ENCODE measurements around the gene CIDEA.

The CIDEA gene

DNA sequence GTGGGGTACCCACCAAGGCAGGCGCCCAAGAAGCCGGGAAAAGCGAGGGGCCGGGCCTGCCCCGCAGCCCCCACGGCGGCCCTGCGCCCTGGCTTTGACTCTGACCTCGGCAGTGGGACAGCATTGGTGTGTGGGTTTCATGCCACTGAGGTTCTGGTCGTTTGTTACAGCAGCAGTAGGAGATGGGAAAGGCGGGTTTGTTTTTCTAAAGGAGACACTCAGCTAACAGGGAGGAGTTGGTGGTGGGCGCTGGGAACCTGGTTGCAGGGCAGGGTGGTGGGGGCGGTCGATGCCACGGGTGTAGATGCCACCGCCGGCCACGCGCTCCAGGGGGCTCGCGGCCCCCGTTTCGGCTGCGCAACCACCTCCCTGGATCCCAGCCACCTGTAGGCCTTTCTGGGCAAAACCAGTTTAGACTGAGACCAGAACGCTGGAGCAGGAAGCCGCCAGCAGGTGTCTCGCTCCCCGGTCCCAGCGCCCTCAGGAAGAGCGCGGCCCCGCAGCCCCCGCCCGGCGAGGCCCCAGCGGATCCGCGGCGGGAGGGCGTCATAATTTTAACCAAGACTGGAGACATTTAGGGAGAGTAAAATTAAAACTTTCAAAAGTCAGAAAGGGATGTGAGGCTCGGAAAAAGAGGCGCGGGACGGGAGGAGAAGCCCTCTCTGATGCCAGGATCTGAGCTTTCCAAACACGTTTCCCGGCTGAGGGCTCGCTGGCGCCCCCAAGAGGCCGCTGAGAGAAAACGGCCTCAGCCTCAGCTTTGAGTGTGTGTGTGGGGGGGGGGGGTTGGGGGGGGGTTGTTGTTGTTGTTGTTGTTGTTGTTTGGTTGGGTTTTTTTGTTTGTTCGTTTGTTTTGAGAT, 17.4 kb downstream of the CIDEA start:
- in situ Hi-C loops (cut with MboI; ENCODE audit: low sequenced_read_pairs), result no loop called here

DNA sequence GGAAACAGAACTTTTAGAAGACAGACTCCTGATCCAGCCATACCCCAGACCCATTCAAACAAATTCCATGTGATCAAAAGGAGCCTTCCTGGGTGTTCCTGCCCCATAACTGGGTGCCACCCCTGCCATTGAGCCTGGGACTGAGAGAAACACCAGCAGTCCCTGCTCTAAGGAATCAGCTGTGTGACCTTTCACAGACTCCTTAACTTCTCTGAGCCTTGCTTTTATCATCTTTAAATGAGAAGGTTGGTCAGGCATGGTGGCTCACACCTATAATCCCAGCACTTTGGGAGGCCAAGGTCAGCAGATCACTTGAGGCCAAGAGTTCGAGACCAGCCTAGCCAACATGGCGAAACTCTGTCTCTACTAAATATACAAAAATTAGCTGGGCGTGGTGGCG, 20.6 kb downstream of the CIDEA start:
- in situ Hi-C loops (cut with MboI; ENCODE audit: low sequenced_read_pairs), result no loop called here

DNA sequence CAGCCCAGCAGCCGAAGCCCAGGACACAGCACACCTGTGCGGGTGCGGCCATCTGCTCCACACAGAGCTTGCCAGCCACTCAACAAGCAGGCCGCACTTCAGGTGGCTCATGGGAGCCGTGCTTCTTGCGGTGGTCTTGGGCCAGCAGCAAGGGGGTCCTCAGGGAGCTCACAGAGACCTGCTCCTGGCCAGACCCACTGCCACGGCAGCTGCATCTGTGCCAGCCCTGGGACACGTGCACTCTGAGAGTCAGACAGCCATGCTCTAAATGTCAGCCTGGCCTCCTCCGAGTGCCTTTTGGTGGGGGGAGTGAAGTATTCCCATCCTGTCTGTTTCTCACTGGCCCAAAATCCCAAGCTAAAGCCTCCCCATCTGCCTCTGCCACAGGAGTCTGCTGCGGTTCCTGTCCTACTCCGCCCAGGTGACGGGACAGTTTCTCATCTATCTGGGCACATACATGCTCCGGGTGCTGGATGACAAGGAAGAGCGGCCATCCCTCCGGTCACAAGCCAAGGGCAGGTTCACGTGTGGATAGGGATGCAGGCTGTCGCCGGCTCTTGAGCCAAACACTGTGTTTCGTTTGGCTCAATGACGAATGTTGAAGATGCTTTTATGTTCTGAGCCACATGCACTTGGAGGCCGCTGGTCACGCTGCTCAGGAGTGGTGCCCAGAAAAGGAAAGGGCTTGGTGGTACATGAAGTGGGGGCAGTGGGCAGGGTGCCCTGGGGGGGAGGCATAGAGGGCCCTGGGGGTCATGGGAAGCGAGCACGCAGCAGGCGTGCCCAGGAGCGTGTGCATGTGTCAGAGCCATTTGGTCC, 22.8 kb downstream of the CIDEA start:
- in situ Hi-C loops (cut with MboI; ENCODE audit: low sequenced_read_pairs), result no loop called here

DNA sequence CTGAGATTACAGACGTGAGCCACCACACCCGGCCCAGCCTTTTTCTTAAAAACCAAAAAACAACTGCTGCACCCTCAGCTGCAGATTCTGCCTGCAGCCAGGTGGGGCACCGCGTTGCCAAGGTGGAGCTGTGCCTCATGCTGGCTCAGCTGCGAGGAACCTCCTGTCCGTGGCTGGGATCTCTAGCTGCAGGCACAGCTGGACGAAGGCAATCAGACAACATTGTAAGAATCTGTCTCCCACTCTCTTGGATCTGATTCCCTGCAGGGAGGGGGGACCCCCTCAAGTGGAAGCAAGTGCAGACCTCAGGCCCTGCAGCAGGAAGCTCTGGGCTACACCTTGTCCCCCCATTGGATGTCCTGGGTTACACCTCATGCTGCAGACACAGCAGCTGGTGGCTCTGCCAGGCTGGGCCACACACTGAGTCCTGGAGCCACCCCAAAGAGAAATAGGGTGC, 24.1 kb downstream of the CIDEA start:
- in situ Hi-C loops (cut with MboI; ENCODE audit: low sequenced_read_pairs), result no loop called here

DNA sequence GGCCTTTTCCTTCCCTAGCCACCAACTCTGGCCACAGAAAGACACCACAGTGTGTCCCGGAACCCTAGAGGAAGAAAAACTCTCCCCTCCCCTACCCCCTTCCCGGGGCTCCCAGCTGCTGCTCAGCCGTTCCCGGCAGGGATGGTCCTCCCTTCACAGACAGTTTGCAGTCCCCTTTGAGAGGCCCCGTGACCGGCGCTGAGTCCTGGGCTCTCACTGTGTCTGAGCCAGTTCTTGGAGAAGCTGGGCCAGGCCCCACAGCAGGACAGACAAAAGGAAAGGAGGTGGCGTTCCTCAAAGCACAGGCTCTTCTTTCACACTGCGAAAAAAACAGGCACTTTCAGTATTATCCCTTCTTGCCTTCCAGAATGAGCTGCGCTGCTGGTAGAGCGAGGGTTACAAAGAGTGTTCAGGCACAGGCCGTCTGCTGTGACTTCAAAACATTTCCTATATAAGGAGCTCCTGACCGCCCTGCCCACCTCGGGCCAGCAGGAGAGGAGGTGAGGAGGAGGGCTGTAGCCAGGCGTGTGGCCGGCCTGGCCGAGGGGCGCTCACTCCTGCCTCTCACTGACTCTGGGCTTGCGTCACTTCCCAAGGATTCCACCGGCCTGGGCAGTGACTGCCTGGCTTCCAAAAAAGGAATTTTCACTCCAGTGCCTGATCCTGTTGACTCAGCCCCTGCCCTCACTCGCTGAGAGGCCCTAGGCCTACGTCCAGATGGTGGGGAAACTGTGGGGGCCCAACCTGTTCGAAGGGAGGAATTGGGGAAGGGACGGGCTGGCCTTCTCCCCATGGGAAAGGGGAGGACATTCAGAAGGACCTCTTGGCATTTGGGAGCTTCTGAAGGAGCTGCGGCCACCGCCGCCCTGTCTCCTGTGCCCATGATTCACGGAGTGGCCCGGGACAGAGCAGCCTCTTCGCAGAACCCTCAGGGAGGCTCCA, 24.9 kb downstream of the CIDEA start:
- in situ Hi-C loops (cut with MboI; ENCODE audit: low sequenced_read_pairs), result no loop called here

DNA sequence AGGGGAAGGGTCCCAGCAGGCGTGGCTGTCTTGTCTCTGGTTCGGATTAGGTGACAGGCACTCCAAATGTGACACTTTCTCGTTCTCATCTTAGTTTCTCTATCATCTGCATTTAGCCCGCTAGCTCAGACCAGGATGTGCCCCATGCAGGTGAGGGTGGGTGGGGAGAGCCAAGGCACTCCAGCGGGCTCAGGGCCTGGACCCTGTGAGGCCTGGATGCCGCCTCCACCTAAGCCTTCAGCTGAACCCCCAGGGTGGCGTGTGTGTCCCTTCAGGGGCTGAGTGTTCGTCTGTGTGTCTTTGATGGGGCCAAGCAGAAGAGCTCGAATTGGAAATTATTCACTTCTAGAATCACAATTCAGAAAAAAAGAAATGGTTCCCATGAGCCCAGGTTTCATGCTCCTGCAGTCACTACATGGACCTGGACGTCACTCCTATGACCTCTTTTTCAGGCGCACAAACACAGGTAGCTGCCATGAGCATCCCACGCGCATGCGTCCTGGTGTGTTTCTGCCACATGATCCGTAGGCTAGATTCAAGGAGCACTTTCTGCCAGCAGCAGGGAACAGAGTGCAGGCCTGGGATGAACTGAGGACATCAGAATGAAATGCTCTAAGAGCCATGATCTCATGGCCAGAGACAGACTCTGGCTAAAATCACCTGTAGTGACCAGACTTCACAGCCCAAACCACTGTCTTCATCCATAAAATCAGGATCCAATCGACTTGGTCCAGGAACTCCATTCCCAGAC, 25.8 kb downstream of the CIDEA start:
- in situ Hi-C loops (cut with MboI; ENCODE audit: low sequenced_read_pairs), result no loop called here

DNA sequence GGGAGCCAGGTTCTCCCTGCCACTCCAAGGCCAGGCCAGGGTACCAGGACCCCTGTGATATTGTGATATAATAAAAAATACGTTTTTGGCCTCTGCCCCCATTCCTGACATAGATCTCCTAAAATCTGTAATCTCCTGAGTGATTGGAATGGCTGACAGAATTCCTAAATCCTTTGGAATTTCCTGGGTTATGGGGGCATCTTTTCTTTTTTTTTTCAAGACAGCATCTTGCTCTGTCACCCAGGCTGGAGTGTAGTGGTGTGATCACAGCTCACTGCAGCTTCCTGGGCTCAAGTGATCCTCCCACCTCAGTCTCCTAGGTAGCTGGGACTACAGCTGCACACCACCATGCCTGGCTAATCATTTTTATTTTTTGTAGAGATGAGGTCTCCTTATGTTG, 27.7 kb downstream of the CIDEA start:
- in situ Hi-C loops (cut with MboI; ENCODE audit: low sequenced_read_pairs), result no loop called here

DNA sequence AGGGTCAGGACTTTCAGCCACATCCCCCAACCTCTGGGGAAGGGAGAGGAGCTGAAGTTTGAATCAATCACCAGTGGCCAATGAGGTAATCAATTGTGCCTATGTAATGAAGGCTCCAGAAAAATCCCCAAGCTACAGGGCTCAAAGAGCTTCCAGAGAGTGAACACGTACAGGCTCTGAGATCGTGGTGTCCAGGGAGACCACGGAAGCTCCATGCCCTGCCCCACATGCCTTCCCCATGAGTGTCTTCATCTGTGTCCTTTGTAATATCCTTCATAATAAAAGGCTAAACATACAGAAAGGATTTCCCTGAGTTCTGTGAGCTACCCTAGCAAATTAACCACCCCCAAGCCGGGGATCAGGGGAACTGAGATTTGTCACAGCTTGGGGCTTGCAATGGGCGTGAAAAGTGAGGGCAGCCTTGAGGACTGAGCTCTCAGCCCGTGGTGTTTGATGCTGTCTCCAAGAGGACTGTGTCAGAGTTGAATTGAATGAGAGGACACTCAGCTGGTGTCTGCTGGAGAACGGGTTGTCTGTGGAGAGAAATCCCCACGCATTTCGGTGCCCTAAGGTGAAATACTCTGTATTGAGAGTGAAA, 28.4 kb downstream of the CIDEA start:
- in situ Hi-C loops (cut with MboI; ENCODE audit: low sequenced_read_pairs), result no loop called here

DNA sequence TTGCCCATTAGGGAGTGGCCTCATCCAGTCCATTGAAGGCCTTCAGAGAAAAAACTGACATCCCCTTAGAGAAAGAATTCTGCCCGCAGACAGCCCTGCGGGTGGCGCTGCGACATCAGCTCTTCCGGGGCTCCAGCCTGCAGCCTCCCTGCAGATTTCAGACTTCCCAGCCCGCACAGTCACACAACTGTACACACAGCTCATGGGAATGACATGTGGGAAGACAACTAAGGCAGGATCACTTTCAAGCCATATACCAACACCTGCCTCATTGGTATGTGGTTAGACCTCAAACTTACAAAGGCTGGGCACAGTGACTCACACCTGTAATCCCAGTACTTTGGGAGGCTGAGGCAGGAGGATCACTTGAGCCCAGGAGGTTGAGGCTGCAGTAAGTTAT, 29.1 kb downstream of the CIDEA start:
- in situ Hi-C loops (cut with MboI; ENCODE audit: low sequenced_read_pairs), result no loop called here

DNA sequence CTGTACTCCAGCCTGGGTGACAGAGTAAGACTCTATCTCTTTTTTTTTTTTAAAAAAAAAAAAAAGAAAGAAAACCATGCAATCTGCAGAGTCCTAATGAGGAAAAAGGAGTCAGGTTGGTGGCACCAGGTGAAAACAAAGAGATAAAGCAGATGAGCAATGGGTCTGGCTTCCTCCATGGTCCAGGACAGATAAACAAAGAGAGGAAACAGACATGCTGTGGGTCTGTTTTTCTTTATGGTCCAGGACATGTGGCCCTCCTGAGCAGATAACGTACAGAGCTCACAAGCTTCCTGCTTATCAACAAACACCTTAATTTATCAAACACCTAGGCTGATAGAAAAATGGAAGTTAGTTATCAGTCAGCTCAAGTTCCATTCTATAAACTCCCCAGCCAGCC, 29.5 kb downstream of the CIDEA start:
- in situ Hi-C loops (cut with MboI; ENCODE audit: low sequenced_read_pairs), result no loop called here

DNA sequence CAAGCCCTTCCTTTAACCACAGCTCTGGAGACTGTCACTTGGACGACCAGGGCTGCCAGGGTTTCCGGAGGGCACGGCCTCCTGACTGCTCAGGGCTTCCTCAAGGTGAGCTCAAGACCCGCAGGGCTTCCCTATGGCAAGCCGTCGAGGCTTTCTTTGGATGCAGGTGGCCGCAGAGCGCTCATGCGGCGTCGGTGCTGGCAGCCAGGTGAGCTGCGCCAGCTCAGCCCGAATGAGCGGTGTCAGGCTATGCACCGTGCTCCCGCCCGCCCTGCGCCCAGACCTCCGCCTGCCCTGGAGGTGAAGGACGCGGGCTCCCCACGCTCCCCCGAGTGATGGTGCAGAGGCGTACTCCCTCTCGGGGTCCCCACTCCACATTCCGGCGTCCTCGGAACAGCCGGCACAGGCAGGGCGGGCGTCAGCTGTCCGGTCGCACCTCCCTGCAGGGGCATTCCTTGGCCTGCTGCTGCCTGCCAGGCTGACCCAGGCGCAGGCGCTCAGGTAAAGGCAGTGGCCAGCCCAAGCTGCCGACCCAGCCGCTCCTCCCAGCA, 33.0 kb downstream of the CIDEA start:
- in situ Hi-C loops (cut with MboI; ENCODE audit: low sequenced_read_pairs), result no loop called here

DNA sequence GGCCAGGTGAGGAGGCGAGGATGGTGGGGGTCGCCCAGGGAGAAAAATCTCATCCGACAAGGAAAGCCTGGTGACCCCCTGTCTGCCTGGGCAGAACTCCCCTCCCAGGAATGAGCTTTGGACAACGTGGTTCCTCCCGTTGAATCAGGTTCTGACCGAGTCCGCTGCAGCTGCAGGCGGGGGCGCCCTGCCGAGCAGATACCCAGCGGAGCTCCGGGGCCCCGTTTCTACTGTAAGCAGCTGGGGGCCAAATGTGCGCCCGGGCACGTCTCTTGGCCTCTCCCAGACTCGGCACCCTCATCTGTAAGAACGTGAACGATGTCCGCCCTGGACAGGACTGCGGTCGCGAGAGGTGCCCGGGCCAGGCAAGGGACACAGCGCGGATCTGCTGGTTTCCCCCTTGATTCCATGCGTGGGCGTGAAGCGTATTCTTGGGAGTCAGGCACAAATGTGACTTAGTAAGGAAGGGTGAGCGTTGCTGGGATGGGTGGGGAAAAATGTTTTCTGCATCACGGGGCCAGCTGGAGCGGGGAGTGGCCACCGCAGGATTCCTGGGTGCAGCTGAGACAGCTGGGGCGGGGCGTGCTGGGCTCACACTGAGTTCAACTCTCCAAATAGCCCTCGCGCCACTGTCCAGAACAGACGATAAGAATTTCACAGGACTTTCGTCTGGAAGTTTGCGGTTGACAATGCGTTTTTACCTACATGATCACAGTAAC, 33.7 kb downstream of the CIDEA start:
- in situ Hi-C loops (cut with MboI; ENCODE audit: low sequenced_read_pairs), result no loop called here

DNA sequence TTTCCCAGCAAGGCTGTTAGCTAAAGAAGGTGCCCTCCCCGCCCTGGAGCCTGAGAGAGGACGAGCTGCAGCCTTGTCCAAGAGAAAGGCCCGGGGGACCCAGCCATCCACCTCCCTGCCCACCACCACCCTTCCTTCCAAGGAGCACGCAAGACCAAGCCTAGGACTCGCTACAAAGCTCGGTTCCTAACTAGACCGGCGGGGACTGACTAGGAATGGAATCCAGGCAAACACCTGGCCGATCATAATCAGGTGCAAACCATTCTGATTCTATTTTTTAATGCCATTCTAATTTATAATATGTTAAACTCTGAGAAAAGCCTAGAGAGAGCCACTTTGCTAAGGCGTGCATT, 34.2 kb downstream of the CIDEA start:
- in situ Hi-C loops (cut with MboI; ENCODE audit: low sequenced_read_pairs), result no loop called here

DNA sequence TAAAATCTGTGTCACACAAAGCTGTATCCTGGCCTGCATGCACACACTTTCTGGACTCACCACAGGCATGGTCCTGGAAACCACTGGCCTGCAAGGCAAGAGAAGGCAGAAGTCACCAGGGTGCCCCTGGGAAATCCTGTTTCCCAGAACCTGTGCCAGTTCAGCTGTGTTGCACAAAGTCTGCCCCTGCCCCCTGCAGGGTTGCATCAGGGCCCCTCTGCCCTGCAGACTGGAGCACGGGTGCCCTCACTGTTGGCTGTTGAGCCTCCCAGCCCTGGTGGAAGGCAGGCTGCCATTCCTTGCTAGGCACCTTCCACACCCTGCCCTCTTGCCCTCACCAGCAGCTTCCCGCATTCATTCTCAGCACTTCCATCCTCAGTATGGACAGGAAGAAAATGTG, 35.9 kb downstream of the CIDEA start:
- in situ Hi-C loops (cut with MboI; ENCODE audit: low sequenced_read_pairs), result no loop called here

DNA sequence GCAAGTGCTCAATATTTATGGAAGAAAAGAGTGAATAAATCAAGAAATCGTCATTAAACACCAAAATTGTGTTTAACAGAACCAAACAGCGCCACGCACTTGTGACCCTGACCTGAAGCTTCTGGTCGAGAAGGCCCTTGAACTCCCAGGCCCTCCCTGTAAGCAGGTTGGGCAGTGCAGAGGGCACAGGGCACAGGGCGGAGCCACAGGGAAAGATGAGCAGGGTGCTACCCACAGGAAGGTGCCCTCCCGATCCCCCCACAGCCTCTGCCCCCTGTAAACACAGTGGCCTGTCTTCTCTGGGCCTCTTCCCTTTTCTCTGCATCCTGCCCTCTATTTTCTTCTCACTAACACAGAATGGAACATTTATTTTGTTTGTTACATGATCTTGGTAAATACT, 37.0 kb downstream of the CIDEA start:
- in situ Hi-C loops (cut with MboI; ENCODE audit: low sequenced_read_pairs), result no loop called here

DNA sequence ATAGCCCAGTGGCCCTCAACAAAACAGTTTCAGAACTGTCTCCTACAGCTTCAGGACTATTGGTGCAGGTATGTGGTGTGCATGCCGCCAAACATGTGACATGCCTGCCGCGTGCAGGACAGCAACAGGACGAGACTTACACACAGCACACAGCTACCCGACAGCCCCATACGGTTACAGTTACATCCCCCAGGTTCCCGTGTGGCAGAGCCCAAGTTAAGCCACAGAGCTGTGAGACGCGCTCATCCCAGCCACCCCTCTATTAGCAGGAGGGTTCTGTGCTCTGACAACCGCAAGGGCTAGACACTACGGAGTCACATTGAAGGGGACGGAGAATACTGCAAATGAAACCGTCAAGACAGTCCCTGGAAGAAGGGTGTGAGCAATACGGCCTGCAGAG, 37.5 kb downstream of the CIDEA start:
- in situ Hi-C loops (cut with MboI; ENCODE audit: low sequenced_read_pairs), result no loop called here

DNA sequence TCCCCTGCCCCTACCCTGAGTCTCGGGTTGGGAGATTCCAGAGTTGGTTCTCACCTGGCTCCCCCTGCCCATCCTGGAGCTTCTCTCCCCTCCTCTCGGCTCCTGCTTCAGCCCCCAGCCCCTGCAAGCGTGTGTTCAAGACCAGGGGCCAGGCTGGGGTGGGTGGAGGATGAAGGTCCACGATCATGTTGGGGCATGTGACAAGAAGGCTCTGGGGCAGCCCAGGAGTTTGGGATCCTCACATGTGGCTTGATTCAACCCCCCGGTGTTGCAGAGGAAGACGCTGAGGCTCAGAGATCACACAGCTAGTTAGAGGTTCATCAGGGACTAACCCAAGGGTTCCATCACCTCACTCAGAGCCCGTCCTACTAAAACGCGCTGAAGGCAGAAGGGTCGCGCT, 39.7 kb downstream of the CIDEA start:
- in situ Hi-C loops (cut with MboI; ENCODE audit: low sequenced_read_pairs), result no loop called here

DNA sequence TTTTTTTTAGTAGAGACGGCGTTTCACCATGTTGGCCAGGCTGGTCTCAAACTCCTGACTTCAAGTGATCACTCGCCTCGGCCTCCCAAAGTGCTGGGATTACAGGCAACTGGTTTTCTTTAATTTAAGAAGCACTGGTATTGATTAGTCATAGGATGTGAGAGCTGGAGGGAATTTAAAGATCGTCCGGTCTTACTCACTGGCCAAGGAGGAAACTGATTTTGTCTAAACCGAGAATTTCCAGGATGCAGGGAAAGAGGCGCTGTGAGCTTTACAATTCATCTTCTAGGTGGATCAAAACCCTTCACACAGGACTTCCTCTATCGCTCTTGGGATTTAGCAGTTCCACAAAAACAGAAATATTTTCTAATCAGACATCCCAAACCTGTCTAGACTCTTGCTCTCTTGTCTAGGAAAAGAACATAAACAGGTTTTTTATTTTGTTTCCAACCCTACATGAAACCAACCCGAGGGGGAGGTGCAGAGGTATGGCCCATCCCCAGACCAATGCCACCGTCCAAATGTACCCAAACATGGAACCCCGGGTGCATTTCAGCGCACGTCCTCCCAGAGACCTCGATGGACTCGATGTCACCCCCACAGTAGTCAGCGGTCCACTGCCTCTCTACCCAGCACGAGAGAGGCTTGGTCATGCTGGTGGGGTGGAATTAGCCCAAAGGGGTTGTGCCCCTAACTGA, 41.4 kb downstream of the CIDEA start:
- in situ Hi-C loops (cut with MboI; ENCODE audit: low sequenced_read_pairs), result no loop called here

DNA sequence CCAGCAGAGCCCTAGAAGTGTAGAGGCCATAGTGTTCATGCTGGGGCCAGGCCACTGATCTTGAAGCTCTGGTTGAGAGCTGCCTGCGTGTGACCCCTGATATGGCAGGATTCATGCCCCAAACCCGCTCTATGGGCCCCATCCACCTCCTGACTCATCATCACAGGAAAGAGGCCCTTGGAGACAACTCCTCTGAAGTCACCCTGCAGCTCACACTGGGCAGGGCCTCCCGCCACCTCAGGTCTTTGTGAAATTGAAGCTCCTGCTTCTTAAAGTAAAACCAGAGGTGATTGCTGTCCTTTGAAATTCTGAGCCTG, 41.9 kb downstream of the CIDEA start:
- in situ Hi-C loops (cut with MboI; ENCODE audit: low sequenced_read_pairs), result no loop called here
